DOHH2 (cell line): ENCODE measurements around the gene ACTN3.

ENCODE experiments used
- CTCF ChIP-seq: fragments of 200-600 bp; sonication (generic); IDR thresholded peaks from one replicate; pipeline ENCODE4 v1.5.1; 2014; ENCODE audit warnings: antibody characterized with exemption, mild to moderate bottlenecking, low read depth, low read length; ENCODE audit not compliant: poor library complexity, severe bottlenecking
- EZH2phosphoT487 ChIP-seq: fragments of 200-600 bp; sonication (generic); IDR thresholded peaks from 2 replicates; pipeline ENCODE4 v1.6.1; 2017; ENCODE audit warnings: borderline replicate concordance, mild to moderate bottlenecking, antibody characterized with exemption, low read length, moderate library complexity, mixed read lengths

DNA sequence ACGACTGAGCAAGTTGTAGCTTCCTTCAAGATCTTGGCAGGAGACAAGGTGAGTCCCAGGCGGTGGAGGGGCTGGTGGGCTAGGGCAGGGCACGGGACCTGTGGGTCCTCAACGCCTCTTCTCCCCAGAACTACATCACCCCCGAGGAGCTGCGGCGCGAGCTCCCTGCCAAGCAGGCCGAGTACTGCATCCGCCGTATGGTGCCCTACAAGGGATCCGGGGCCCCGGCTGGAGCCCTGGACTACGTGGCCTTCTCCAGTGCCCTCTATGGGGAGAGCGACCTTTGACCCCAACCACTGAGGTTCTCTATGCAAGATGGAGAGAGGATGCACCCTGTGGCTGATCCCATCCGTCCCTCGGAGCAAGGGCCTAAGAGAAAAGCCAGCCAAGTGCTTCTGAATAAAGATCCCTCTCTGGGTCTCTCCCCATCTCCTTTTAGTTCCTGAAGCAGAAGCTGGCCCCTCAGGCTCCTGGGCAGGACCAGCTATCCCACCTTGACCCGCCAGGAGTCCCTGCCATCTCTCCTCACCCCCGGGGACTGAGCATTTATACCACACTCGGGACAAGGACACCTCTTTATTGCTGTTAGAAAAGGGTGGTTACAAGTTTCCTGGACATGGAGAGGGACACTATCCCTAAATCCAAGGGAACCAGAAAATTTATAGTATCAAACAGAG, 16.3 kb downstream of the ACTN3 start:
- TF ChIP-seq CTCF (no peak), EZH2phosphoT487 (no peak)
